Caco-2 (cell line): ENCODE measurements around the gene AEN. TPM values are rescaled to one million over a fixed set of nuclear protein-coding genes. Genes with fewer than 3 reads are reported as not detected.

Source experiments
- BruUV-seq: library from RNA; stranded (reverse); fragments of 400-500 nt; replicated peaks from 2 replicates; lab custom pipeline; 2021; lab: Mats Ljungman, UMichigan
- CTCF ChIA-PET: fragments of 300-600 bp; sonication (Branson Sonifier 250); formaldehyde crosslinking; loops from one replicate; lab custom pipeline; 2022; ENCODE audit warnings: antibody characterized with exemption; lab: Charles Lee
- POLR2A ChIA-PET: fragments of 300-600 bp; sonication (Branson Sonifier 250); formaldehyde crosslinking; loops from one replicate; lab custom pipeline; 2022; ENCODE audit warnings: antibody characterized with exemption; lab: Charles Lee
- DNase-seq, 2 experiments: peaks; one replicate each; pipeline versions ENCODE4 v3.0.0 to v3.0.0-alpha.2; 2020 to 2022
- H3K27me3 ChIP-seq: replicated peaks from 2 replicates; pipeline ENCODE4 v1.6.0; 2011; ENCODE audit warnings: low read length; ENCODE audit not compliant: control insufficient read depth, insufficient read depth
- H3K36me3 ChIP-seq: 2 replicates; pipeline ENCODE4 v1.5.1; 2011; ENCODE audit warnings: low read length; ENCODE audit not compliant: control insufficient read depth, insufficient read depth
- H3K4me1 ChIP-seq: fragments of 250-450 bp; sonication (Bioruptor Pico); 2 replicates; pipeline ENCODE4 v1.5.1; 2020; ENCODE audit warnings: mild to moderate bottlenecking
- H3K4me3 ChIP-seq: 2 replicates; pipeline ENCODE4 v1.5.1; 2011; ENCODE audit warnings: low read depth, mild to moderate bottlenecking, control low read depth, low read length
- H3K9me3 ChIP-seq: fragments of 250-450 bp; sonication (Bioruptor Pico); 2 replicates; pipeline ENCODE4 v1.5.1; 2020; ENCODE audit warnings: mild to moderate bottlenecking, moderate library complexity
- H3K27ac Mint-ChIP-seq: one replicate; pipeline ENCODE4 v1.8.0; 2022; ENCODE audit warnings: mixed read lengths; ENCODE audit not compliant: unreplicated experiment
- H3K27me3 Mint-ChIP-seq: one replicate; pipeline ENCODE4 v1.8.0; 2022; ENCODE audit warnings: mixed read lengths; ENCODE audit not compliant: insufficient read depth, unreplicated experiment
- H3K36me3 Mint-ChIP-seq: one replicate; pipeline ENCODE4 v1.8.0; 2022; ENCODE audit warnings: mild to moderate bottlenecking, mixed read lengths; ENCODE audit not compliant: insufficient read depth, unreplicated experiment
- H3K4me1 Mint-ChIP-seq: one replicate; pipeline ENCODE4 v1.8.0; 2022; ENCODE audit warnings: low read depth, mixed read lengths; ENCODE audit not compliant: unreplicated experiment
- H3K4me3 Mint-ChIP-seq: one replicate; pipeline ENCODE4 v1.8.0; 2022; ENCODE audit warnings: mild to moderate bottlenecking, moderate library complexity, mixed read lengths; ENCODE audit not compliant: unreplicated experiment
- H3K9me3 Mint-ChIP-seq: one replicate; pipeline ENCODE4 v1.8.0; 2022; ENCODE audit warnings: mixed read lengths; ENCODE audit not compliant: unreplicated experiment
- intact Hi-C: fragments of 100-400 bp; cut with micrococcal nuclease; formaldehyde crosslinking; loops from one replicate; pipeline ENCODE4 v1.10.0; 2022; ENCODE audit not compliant: unreplicated experiment
- total RNA-seq: library from RNA; stranded (reverse); gene quantifications from 2 replicates; pipeline ENCODE4 v1.2.3, GENCODE V29; 2022
- TF ChIP-seq, protein P1 (sequence below), 2 experiments: fragments of 200-600 bp in 1 of 2; IDR thresholded peaks; 1 replicate in 1 of 2; 2 replicates in 1 of 2; pipeline versions ENCODE4 v1.5.1 to v1.8.0; 2011 to 2022; ENCODE audit warnings: antibody characterized with exemption in 1 of 2, control low read depth in 1 of 2, inconsistent platforms in 1 of 2, low read depth in 1 of 2, low read length in 1 of 2, mild to moderate bottlenecking in 1 of 2, moderate library complexity in 1 of 2; ENCODE audit not compliant: insufficient read depth in 1 of 2, severe bottlenecking in 1 of 2, unreplicated experiment in 1 of 2

Gene AEN
- total RNA-seq, 1 experiment from 2014 or later, result 33.2 TPM

DNA sequence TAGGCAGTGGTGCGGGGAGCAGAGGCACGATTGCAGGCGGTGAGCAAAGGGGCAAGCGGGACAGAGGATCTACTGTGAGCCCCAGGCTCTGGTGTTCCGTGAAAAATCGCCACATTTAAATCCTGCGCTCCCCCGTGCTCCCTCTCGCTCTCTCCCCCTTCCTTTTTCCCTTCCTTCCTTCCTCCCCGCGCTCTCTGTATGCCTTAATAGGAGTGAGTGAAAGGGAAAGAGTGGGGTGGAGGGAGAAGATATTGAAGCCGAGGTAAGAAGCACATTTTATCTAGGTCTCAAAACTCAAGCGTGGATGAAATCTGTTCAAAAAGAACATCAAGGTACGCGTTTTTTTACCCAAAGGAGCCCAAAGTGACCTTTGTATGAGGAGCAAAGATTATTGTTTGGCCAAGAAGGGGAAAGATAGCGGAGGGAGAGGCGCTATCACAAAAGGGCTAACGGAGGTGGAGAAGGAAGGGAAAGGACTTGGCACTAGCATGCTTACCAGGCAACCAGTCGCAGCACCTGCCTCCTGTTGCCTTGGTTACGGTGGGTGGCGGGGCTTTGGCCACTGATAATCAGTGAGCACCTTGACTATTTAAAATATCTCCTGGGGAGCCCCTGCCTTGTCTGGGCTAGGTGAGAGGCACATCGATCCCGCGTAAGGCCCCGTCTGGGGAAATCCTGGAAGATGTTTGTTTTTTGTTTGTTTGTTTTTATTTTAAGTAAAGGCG lies 14.9 kb upstream of the AEN start:
- H3K36me3 ChIP-seq, result no peaks in the 10 kb centered on the region

DNA sequence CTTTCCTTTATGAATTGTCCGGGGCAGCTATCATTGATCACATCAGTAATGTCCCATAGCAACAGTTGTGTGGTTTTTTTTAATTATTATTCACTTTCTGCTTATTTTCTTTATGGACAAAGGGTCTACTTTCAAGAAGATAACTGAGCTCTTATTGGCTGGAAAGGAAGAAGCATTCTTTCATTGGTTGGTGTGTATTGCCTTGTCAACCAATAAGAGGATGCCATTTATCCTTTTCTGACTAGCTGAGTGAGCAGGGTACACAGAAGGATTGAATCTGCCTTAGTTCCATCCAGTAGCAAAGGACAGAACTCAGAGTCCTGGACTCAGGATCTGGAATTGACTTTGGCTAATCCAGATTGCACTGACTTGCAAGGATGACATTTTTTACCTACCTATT lies 13.2 kb upstream of the AEN start:
- no peaks in the 10 kb centered on the region for H3K4me1 ChIP-seq
- DNase-seq, result no peak
- no peaks in the 10 kb centered on the region for H3K9me3 Mint-ChIP-seq
- H3K36me3 ChIP-seq, result no peaks in the 10 kb centered on the region
- H3K27ac Mint-ChIP-seq, result no peak overlapping the region
- no peaks in the 10 kb centered on the region for H3K9me3 ChIP-seq
- H3K4me3 ChIP-seq, result no peak overlapping the region
- TF ChIP-seq, protein P1, sequence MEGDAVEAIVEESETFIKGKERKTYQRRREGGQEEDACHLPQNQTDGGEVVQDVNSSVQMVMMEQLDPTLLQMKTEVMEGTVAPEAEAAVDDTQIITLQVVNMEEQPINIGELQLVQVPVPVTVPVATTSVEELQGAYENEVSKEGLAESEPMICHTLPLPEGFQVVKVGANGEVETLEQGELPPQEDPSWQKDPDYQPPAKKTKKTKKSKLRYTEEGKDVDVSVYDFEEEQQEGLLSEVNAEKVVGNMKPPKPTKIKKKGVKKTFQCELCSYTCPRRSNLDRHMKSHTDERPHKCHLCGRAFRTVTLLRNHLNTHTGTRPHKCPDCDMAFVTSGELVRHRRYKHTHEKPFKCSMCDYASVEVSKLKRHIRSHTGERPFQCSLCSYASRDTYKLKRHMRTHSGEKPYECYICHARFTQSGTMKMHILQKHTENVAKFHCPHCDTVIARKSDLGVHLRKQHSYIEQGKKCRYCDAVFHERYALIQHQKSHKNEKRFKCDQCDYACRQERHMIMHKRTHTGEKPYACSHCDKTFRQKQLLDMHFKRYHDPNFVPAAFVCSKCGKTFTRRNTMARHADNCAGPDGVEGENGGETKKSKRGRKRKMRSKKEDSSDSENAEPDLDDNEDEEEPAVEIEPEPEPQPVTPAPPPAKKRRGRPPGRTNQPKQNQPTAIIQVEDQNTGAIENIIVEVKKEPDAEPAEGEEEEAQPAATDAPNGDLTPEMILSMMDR (IDR thresholded peaks at IDR 0.05; ENCODE audit: insufficient read depth in 1 of 2, low read depth in 1 of 2, low read length in 1 of 2, severe bottlenecking in 1 of 2, unreplicated experiment in 1 of 2), result no peak
- H3K4me1 Mint-ChIP-seq, result no peaks in the 10 kb centered on the region
- H3K27me3 ChIP-seq, result no peaks in the 10 kb centered on the region
- H3K36me3 Mint-ChIP-seq, result no peaks in the 10 kb centered on the region
- intact Hi-C loops, result no loop called here
- ChIA-PET CTCF (no interaction called here), POLR2A (no interaction called here)
- no TSS peak for BruUV-seq
- H3K4me3 Mint-ChIP-seq, result no peak overlapping the region
- peaks cover 18% of the 10 kb centered on the region for H3K27me3 Mint-ChIP-seq

More for the DNA sequence above, 14.9 kb upstream of the AEN start:
- BruUV-seq, result no TSS peak
- H3K36me3 Mint-ChIP-seq, result no peaks in the 10 kb centered on the region
- ChIA-PET CTCF (no interaction called here), POLR2A (no interaction called here)
- no peaks in the 10 kb centered on the region for H3K9me3 Mint-ChIP-seq
- no peak overlapping the region for H3K4me3 Mint-ChIP-seq
- intact Hi-C loops, result no loop called here
- no peaks in the 10 kb centered on the region for H3K4me1 Mint-ChIP-seq
- TF ChIP-seq, protein P1 (IDR thresholded peaks at IDR 0.05; ENCODE audit: insufficient read depth in 1 of 2, low read depth in 1 of 2, low read length in 1 of 2, severe bottlenecking in 1 of 2, unreplicated experiment in 1 of 2), result no peak
- H3K27ac Mint-ChIP-seq, result no peak overlapping the region
- H3K27me3 ChIP-seq, result no peaks in the 10 kb centered on the region
- no peak for DNase-seq
- H3K4me1 ChIP-seq, result no peaks in the 10 kb centered on the region
- peaks cover 18% of the 10 kb centered on the region for H3K27me3 Mint-ChIP-seq
- no peak overlapping the region for H3K4me3 ChIP-seq
- no peaks in the 10 kb centered on the region for H3K9me3 ChIP-seq

DNA sequence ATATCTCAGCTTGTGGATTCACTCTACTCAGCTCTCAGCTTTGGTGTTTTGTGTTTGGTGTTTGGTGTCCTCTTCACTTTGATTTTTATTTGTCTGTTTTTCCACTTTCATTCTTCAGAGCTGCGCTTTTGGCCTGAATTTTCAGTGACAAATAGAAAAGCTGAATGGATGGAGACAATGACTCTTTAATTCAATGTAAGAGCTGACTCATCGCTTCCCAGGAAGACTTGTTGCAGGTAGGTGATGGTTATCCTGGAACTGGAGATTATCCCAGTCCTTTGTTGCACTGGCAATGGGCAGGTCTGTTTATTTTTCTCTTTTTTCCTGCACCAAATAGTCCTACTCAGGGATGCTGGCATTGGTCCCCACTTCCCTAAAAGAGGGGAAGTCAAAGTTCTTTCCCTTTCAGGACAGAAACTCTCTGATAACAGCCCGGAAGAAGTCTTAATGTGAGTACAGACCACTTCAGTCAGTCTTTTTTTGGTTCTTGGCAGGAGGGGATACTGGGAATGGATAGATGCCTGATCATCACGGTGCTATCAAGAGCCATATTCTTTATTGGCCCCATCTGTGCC lies 12.4 kb upstream of the AEN start:
- Mint-ChIP-seq H3K27me3 (peaks cover 18% of the 10 kb centered on the region), H3K27ac (no peak overlapping the region), H3K4me1 (no peaks in the 10 kb centered on the region), H3K36me3 (no peaks in the 10 kb centered on the region), H3K4me3 (no peak overlapping the region), H3K9me3 (no peaks in the 10 kb centered on the region)
- Histone ChIP-seq H3K4me3 (no peak overlapping the region), H3K36me3 (no peaks in the 10 kb centered on the region), H3K4me1 (no peaks in the 10 kb centered on the region), H3K27me3 (no peaks in the 10 kb centered on the region), H3K9me3 (no peaks in the 10 kb centered on the region)
- no peak for DNase-seq
- intact Hi-C loops, result no loop called here
- TF ChIP-seq, protein P1 (IDR thresholded peaks at IDR 0.05; ENCODE audit: insufficient read depth in 1 of 2, low read depth in 1 of 2, low read length in 1 of 2, severe bottlenecking in 1 of 2, unreplicated experiment in 1 of 2), result no peak
- POLR2A ChIA-PET, result no interaction called here
- CTCF ChIA-PET, result no interaction called here
- no TSS peak for BruUV-seq
